HG03520 (cell line): ENCODE measurements around the gene MPG.

Experiments
- ATAC-seq: cut with Tn5 transposase; IDR thresholded peaks from one replicate; pipeline ENCODE4 v1.9.1; 2021; ENCODE audit warnings: mild to moderate bottlenecking, moderate library complexity; ENCODE audit not compliant: unreplicated experiment

Gene MPG

GRCh38 chr16:66309-67182 is 11.5 kb upstream of the MPG start:
- ATAC-seq: no peak

GRCh38 chr16:67183-67791 is 10.7 kb upstream of the MPG start:
- ATAC-seq: no peak

- no peak for ATAC-seq
These were observed 9.9 kb upstream of the MPG start for GRCh38 chr16:67884-68789.

- ATAC-seq: no peak
These were observed 8.8 kb upstream of the MPG start for GRCh38 chr16:69181-69580.

- no peak for ATAC-seq
These were observed 6.8 kb upstream of the MPG start for GRCh38 chr16:71210-71539.

GRCh38 chr16:71540-72401 is 6.3 kb upstream of the MPG start:
- ATAC-seq: no peak

- ATAC-seq: no peak
These were observed 5.2 kb upstream of the MPG start, which contains the start of gene RHBDF1 for GRCh38 chr16:72561-73548. RHBDF1 (minus strand) TSS chr16:72631; CDS start chr16:65015, 7,616 bp downstream.

GRCh38 chr16:74051-74746 is 3.8 kb upstream of the MPG start:
- no peak for ATAC-seq

GRCh38 chr16:74747-75334 is 3.2 kb upstream of the MPG start:
- ATAC-seq: no peak

GRCh38 chr16:75580-76501 is 2.2 kb upstream of the MPG start:
- ATAC-seq: no peak

- no peak for ATAC-seq
These were observed 1.3 kb upstream of the MPG start for GRCh38 chr16:76535-77272.

GRCh38 chr16:77273-77806 is 685 bp upstream of the MPG start:
- ATAC-seq: peak; percentile 10

- peak; percentile 21 for ATAC-seq
These were observed 572 bp downstream of the MPG start for GRCh38 chr16:78444-79150.

GRCh38 chr16:79151-80054 is 1.4 kb downstream of the MPG start:
- ATAC-seq: no peak
